ENCODE results near the gene KIF1B. TPM values are rescaled to one million over a fixed set of nuclear protein-coding genes. Genes with fewer than 3 reads are reported as not detected.
"Not testable (repeated sequence)": the region's sequence is repeated elsewhere in the genome, so short reads cannot be mapped to it uniquely, and the experiment has no call there.

KIF1B gene
- total RNA-seq, 1 experiment from 2014 or later: 22.7 TPM

- no peak for TF ChIP-seq CTCF (conservative IDR thresholded peaks at IDR 0.05)
- TF ChIP-seq EZH2 (IDR thresholded peaks at IDR 0.05; ENCODE audit: low read depth): no peak
- intact Hi-C loops (cut with micrococcal nuclease; ENCODE audit: unreplicated experiment): no loop called here
- Histone ChIP-seq H3K4me1 (replicated peaks; ENCODE audit: insufficient read depth) (peaks cover 18% of the 10 kb centered on the region), H3K4me3 (no peak overlapping the region), H3K27me3 (ENCODE audit: insufficient read depth, low read depth) (no peaks in the 10 kb centered on the region), H3K4me2 (no peak overlapping the region), H3F3A (ENCODE audit: insufficient read depth, low read depth) (peaks cover 36% of the 10 kb centered on the region), H3K79me2 (ENCODE audit: low read depth) (peaks cover 32% of the 10 kb centered on the region), H2AFZ (no peak overlapping the region), H3K9me2 (ENCODE audit: insufficient read depth) (no peaks in the 10 kb centered on the region), H3K27ac (no peak overlapping the region), H3K36me3 (ENCODE audit: low read depth) (peaks cover 57% of the 10 kb centered on the region), H3K9me3 (ENCODE audit: insufficient read depth, low read depth) (no peaks in the 10 kb centered on the region), H4K20me1 (ENCODE audit: insufficient read depth) (no peaks in the 10 kb centered on the region)
- CTCF ChIA-PET: interaction anchor here (0.6 kb wide), 1 partner anchor 451 kb away, joined by 5 read pairs; no protein-coding TSS in a partner anchor
- DNase-seq: no peak
- no TSS peak for BruUV-seq (replicated peaks)
- POLR2A ChIA-PET (ENCODE audit: unreplicated experiment): interaction anchor here (0.6 kb wide), 1 partner anchor 868 kb away, joined by 3 read pairs; the partner anchor contains the start of gene SLC25A33
These were observed 196.8 kb downstream of the KIF1B start for GRCh38 chr1:10407201-10407600.

- H3F3A ChIP-seq (ENCODE audit: insufficient read depth, low read depth): peaks cover 83% of the 10 kb centered on the region
- no peaks in the 10 kb centered on the region for H3K9me3 ChIP-seq (ENCODE audit: insufficient read depth, low read depth)
- H3K9me2 ChIP-seq (ENCODE audit: insufficient read depth): no peaks in the 10 kb centered on the region
- ChIA-PET POLR2A (ENCODE audit: unreplicated experiment) (interaction anchor here (0.5 to 1.0 kb wide), 7 partner anchors 13 to 525 kb away, joined by 3 to 8 read pairs (median 4); no protein-coding TSS in a partner anchor), CTCF (interaction anchor here (0.6 to 0.8 kb wide), 2 partner anchors 38 to 204 kb away, joined by 3 read pairs; no protein-coding TSS in a partner anchor)
- H3K4me1 ChIP-seq (replicated peaks; ENCODE audit: insufficient read depth): peaks cover 52% of the 10 kb centered on the region
- peak overlapping the region; percentile 100 for H3K27ac ChIP-seq
- DNase-seq: peak; percentile 87 to 96
- no peaks in the 10 kb centered on the region for H4K20me1 ChIP-seq (ENCODE audit: insufficient read depth)
- H3K4me2 ChIP-seq: peak overlapping the region; percentile 68
- BruUV-seq (replicated peaks): no TSS peak
- TF ChIP-seq EZH2 (IDR thresholded peaks at IDR 0.05; ENCODE audit: low read depth): no peak
- no peak for TF ChIP-seq CTCF (conservative IDR thresholded peaks at IDR 0.05)
- H2AFZ ChIP-seq: no peak overlapping the region
- intact Hi-C loops (cut with micrococcal nuclease; ENCODE audit: unreplicated experiment): loop anchor here (1.0 kb wide), 2 partner anchors 17 to 37 kb away; no protein-coding TSS in a partner anchor
- H3K4me3 ChIP-seq: peak overlapping the region; percentile 33; the same call in 1 of the 2 replicates
- H3K79me2 ChIP-seq (ENCODE audit: low read depth): peaks cover 15% of the 10 kb centered on the region
- H3K27me3 ChIP-seq (ENCODE audit: insufficient read depth, low read depth): no peaks in the 10 kb centered on the region
- H3K36me3 ChIP-seq (ENCODE audit: low read depth): peaks cover 59% of the 10 kb centered on the region
These were observed 205.0 kb downstream of the KIF1B start for GRCh38 chr1:10415211-10415930.

GRCh38 chr1:10415967-10416366 is 205.6 kb downstream of the KIF1B start:
- not testable (repeated sequence) for DNase-seq; H3K9me2 ChIP-seq (ENCODE audit: insufficient read depth); H3K27me3 ChIP-seq (ENCODE audit: insufficient read depth, low read depth); H3K9me3 ChIP-seq (ENCODE audit: insufficient read depth, low read depth); H2AFZ ChIP-seq; H4K20me1 ChIP-seq (ENCODE audit: insufficient read depth)
- Histone ChIP-seq H3F3A (ENCODE audit: insufficient read depth, low read depth) (peaks cover 82% of the 10 kb centered on the region), H3K4me1 (replicated peaks; ENCODE audit: insufficient read depth) (peaks cover 52% of the 10 kb centered on the region), H3K4me3 (peak overlapping the region; percentile 33; the same call in 1 of the 2 replicates), H3K27ac (peak overlapping the region; percentile 100), H3K36me3 (ENCODE audit: low read depth) (peaks cover 57% of the 10 kb centered on the region), H3K79me2 (ENCODE audit: low read depth) (peaks cover 15% of the 10 kb centered on the region), H3K4me2 (peak overlapping the region; percentile 68)
- ChIA-PET POLR2A (ENCODE audit: unreplicated experiment) (interaction anchor here (0.6 kb wide), 1 partner anchor 526 kb away, joined by 3 read pairs; no protein-coding TSS in a partner anchor), CTCF (interaction anchor here (0.6 kb wide), 1 partner anchor 205 kb away, joined by 3 read pairs; no protein-coding TSS in a partner anchor)
- BruUV-seq (replicated peaks): TSS peak; percentile 47
- intact Hi-C loops (cut with micrococcal nuclease; ENCODE audit: unreplicated experiment): loop anchor here (1.0 kb wide), 2 partner anchors 18 to 38 kb away; no protein-coding TSS in a partner anchor

GRCh38 chr1:10418741-10419140 is 208.4 kb downstream of the KIF1B start:
- H3K27me3 ChIP-seq (ENCODE audit: insufficient read depth, low read depth); DNase-seq; H3K9me3 ChIP-seq (ENCODE audit: insufficient read depth, low read depth); H3K4me3 ChIP-seq; H3K9me2 ChIP-seq (ENCODE audit: insufficient read depth); H4K20me1 ChIP-seq (ENCODE audit: insufficient read depth); H2AFZ ChIP-seq; H3K4me2 ChIP-seq; BruUV-seq (replicated peaks); CTCF ChIA-PET; POLR2A ChIA-PET (ENCODE audit: unreplicated experiment); intact Hi-C loops (cut with micrococcal nuclease; ENCODE audit: unreplicated experiment): not testable (repeated sequence)
- Histone ChIP-seq H3K27ac (peak overlapping the region; percentile 100), H3K4me1 (replicated peaks; ENCODE audit: insufficient read depth) (peaks cover 29% of the 10 kb centered on the region), H3K36me3 (ENCODE audit: low read depth) (peaks cover 33% of the 10 kb centered on the region), H3K79me2 (ENCODE audit: low read depth) (peaks cover 15% of the 10 kb centered on the region), H3F3A (ENCODE audit: insufficient read depth, low read depth) (peaks cover 57% of the 10 kb centered on the region)
